Thyroid gland (tissue), 4 donors: Measurements from ENCODE around the gene POSTN. TPM values are rescaled to one million over a fixed set of nuclear protein-coding genes. Genes with fewer than 3 reads are reported as not detected.

Source experiments
- DNase-seq, 2 donors: peaks; one replicate each; pipeline ENCODE4 v3.0.0-alpha.2; 2019
- H3K27ac ChIP-seq, 3 donors: fragments of 200-600 bp; sonication (generic); 1 replicate in 2 of 3; 2 replicates in 1 of 3; pipeline ENCODE4 v1.5.1; 2016 to 2019; ENCODE audit warnings: mild to moderate bottlenecking in 1 of 3, moderate library complexity in 1 of 3
- H3K27me3 ChIP-seq: fragments of 200-600 bp; sonication (generic); one replicate; pipeline ENCODE4 v1.5.1; 2019
- H3K36me3 ChIP-seq, 2 donors: fragments of 200-600 bp; sonication (generic); one replicate each; pipeline ENCODE4 v1.5.1; 2016 to 2019
- H3K4me1 ChIP-seq, 2 donors: fragments of 200-600 bp; sonication (generic); one replicate each; pipeline ENCODE4 v1.5.1; 2017 to 2019
- H3K4me3 ChIP-seq, 3 donors: fragments of 200-600 bp; sonication (generic); replicated peaks in 1 of 3; 1 replicate in 2 of 3; 2 replicates in 1 of 3; pipeline ENCODE4 v1.5.1; 2016; ENCODE audit warnings: mild to moderate bottlenecking in 1 of 3
- H3K9me3 ChIP-seq: fragments of 200-600 bp; sonication (generic); one replicate; pipeline ENCODE4 v1.5.1; 2017
- CTCF ChIP-seq, 6 experiments: fragments of 200-600 bp in 3 of 6; fragments of 450-650 bp in 3 of 6; sonication (generic) in 3 of 6; IDR thresholded peaks; one replicate each; pipeline ENCODE4 v1.5.1; 2016 to 2019; ENCODE audit warnings: antibody characterized with exemption in 6 of 6, mild to moderate bottlenecking in 2 of 6, inconsistent platforms in 1 of 6, moderate library complexity in 1 of 6
- POLR2A ChIP-seq, 2 donors: fragments of 450-650 bp; IDR thresholded peaks; one replicate each; pipeline ENCODE4 v1.6.1; 2017; ENCODE audit warnings: antibody characterized with exemption in 2 of 2, mild to moderate bottlenecking in 2 of 2, moderate library complexity in 1 of 2
- WGBS, 2 donors: methylation state at CpG; one replicate each; pipeline ENCODE4 v1.1.5; 2017; 5-methylcytosine and 5-hydroxymethylcytosine counted together
- intact Hi-C: fragments of 100-400 bp; cut with DNase I; formaldehyde crosslinking; loops from one replicate; pipeline ENCODE4 v1.15.1; 2023
- total RNA-seq, 4 donors: library from RNA; depleted of rRNA; stranded (reverse); fragments of >200 nt; gene quantifications; one replicate each; pipeline ENCODE4 v1.2.3, GENCODE V29; 2016

Gene POSTN, protein sequence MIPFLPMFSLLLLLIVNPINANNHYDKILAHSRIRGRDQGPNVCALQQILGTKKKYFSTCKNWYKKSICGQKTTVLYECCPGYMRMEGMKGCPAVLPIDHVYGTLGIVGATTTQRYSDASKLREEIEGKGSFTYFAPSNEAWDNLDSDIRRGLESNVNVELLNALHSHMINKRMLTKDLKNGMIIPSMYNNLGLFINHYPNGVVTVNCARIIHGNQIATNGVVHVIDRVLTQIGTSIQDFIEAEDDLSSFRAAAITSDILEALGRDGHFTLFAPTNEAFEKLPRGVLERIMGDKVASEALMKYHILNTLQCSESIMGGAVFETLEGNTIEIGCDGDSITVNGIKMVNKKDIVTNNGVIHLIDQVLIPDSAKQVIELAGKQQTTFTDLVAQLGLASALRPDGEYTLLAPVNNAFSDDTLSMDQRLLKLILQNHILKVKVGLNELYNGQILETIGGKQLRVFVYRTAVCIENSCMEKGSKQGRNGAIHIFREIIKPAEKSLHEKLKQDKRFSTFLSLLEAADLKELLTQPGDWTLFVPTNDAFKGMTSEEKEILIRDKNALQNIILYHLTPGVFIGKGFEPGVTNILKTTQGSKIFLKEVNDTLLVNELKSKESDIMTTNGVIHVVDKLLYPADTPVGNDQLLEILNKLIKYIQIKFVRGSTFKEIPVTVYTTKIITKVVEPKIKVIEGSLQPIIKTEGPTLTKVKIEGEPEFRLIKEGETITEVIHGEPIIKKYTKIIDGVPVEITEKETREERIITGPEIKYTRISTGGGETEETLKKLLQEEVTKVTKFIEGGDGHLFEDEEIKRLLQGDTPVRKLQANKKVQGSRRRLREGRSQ
- 10 to 100 TPM in 2 of 4 donors, 1 to 10 TPM in 2; 7.8 to 27.8 (median 11.8) TPM for total RNA-seq

DNA sequence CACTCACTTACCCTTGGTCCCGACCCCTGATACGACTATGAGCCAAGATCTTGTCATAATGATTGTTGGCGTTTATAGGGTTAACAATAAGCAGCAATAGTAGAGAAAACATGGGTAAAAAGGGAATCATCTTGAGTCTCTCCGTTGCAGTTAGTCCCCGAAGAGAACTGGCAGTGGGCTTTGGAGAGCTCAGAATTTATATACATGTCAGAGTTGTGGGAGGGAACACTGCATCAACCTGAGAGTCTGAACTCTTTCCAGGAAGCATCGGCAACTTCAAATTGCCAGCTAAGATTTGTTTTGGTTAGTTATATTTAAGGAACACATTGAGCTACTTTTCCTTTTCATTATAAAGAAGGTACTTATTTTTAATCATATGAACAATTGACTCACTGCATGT is at the start of gene POSTN:
POSTN (minus strand) TSS at position 172 of the 400 bp plus-strand sequence; CDS start at position 130, 42 bp downstream.
- intact Hi-C loops: no loop called here
- TF ChIP-seq CTCF (IDR thresholded peaks at IDR 0.05) (no peak), POLR2A (IDR thresholded peaks at IDR 0.05) (no peak)
- Histone ChIP-seq H3K9me3 (no peaks in the 10 kb centered on the region), H3K27ac (no peak within 1 kb of the TSS), H3K36me3 (no peaks in the 10 kb centered on the region), H3K27me3 (no peaks in the 10 kb centered on the region), H3K4me1 (no peaks in the 10 kb centered on the region), H3K4me3 (no peak within 1 kb of the TSS)
- DNase-seq: no peak
- 14 to 17% methylated on average over 6 of the region's 6 CpGs for WGBS, 2 donors

- Histone ChIP-seq H3K4me1 (no peaks in the 10 kb centered on the region), H3K9me3 (no peaks in the 10 kb centered on the region), H3K4me3 (no peak overlapping the region), H3K27ac (no peak overlapping the region), H3K27me3 (peaks cover 3% of the 10 kb centered on the region), H3K36me3 (no peaks in the 10 kb centered on the region)
- intact Hi-C loops: no loop called here
- no peak for TF ChIP-seq POLR2A (IDR thresholded peaks at IDR 0.05)
- TF ChIP-seq CTCF (IDR thresholded peaks at IDR 0.05): no peak
- no peak for DNase-seq
- WGBS, 2 donors: 73 to 74% methylated on average over 5 of the region's 5 CpGs
Observed at GRCh38 chr13:37647031-37647650, 48.6 kb upstream of the POSTN start.

GRCh38 chr13:37646531-37646930 is 48.0 kb upstream of the POSTN start:
- Histone ChIP-seq H3K36me3 (no peaks in the 10 kb centered on the region), H3K4me3 (no peak overlapping the region), H3K27me3 (peaks cover 3% of the 10 kb centered on the region), H3K27ac (no peak overlapping the region), H3K9me3 (no peaks in the 10 kb centered on the region), H3K4me1 (no peaks in the 10 kb centered on the region)
- intact Hi-C loops: no loop called here
- DNase-seq: no peak
- WGBS, 2 donors: 71 to 78% methylated on average over 3 of the region's 3 CpGs
- no peak for TF ChIP-seq POLR2A (IDR thresholded peaks at IDR 0.05)
- TF ChIP-seq CTCF (IDR thresholded peaks at IDR 0.05): no peak

GRCh38 chr13:37645181-37645740 is 46.7 kb upstream of the POSTN start:
- no peak overlapping the region for H3K27ac ChIP-seq
- no peaks in the 10 kb centered on the region for H3K9me3 ChIP-seq
- peaks cover 3% of the 10 kb centered on the region for H3K27me3 ChIP-seq
- WGBS, 2 donors: 34 to 35% methylated on average over 7 of the region's 7 CpGs
- no peaks in the 10 kb centered on the region for H3K4me1 ChIP-seq
- no peaks in the 10 kb centered on the region for H3K36me3 ChIP-seq
- no peak for DNase-seq
- no peak for TF ChIP-seq POLR2A (IDR thresholded peaks at IDR 0.05)
- TF ChIP-seq CTCF (IDR thresholded peaks at IDR 0.05): no peak
- intact Hi-C loops: no loop called here
- no peak overlapping the region for H3K4me3 ChIP-seq
